Measurements from ENCODE around the gene CBLN1.

The CBLN1 gene

GRCh38 chr16:49282690-49283375, 1.2 kb upstream of the CBLN1 start:
- TF ChIP-seq GATA2 (IDR thresholded peaks at IDR 0.05; ENCODE audit: low read depth, low read length) (no peak), GATA3 (IDR thresholded peaks at IDR 0.05; ENCODE audit: low read depth, low read length) (no peak)

GRCh38 chr16:49281843-49282642, 405 bp upstream of the CBLN1 start:
- no peak for TF ChIP-seq GATA3 (IDR thresholded peaks at IDR 0.05; ENCODE audit: low read depth, low read length)
- no peak for TF ChIP-seq GATA2 (IDR thresholded peaks at IDR 0.05; ENCODE audit: low read depth, low read length)

- TF ChIP-seq GATA3 (IDR thresholded peaks at IDR 0.05; ENCODE audit: low read depth, low read length) (no peak), GATA2 (IDR thresholded peaks at IDR 0.05; ENCODE audit: low read depth, low read length) (no peak)
These were observed 732 bp downstream of the CBLN1 start for GRCh38 chr16:49280841-49281371.

GRCh38 chr16:49280105-49280741, 1.4 kb downstream of the CBLN1 start:
- TF ChIP-seq GATA2 (IDR thresholded peaks at IDR 0.05; ENCODE audit: low read depth, low read length) = no peak
- TF ChIP-seq GATA3 (IDR thresholded peaks at IDR 0.05; ENCODE audit: low read depth, low read length) = no peak

- TF ChIP-seq GATA2 (IDR thresholded peaks at IDR 0.05; ENCODE audit: low read depth, low read length) = no peak
- TF ChIP-seq GATA3 (IDR thresholded peaks at IDR 0.05; ENCODE audit: low read depth, low read length) = no peak
These were observed 2.5 kb downstream of the CBLN1 start for GRCh38 chr16:49278944-49279725.

DNA sequence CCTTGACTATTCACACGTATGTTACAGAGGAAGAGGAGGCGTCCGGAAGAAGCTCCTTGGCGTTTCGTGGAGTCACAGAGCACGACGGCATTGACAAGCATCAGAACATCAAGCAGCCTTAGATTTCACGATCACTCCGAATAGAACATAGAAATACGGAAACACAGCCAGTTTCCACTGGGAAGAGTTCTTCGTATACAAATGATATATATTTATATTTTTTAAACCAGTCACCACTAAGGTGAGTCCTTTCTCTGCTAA, 3.1 kb downstream of the CBLN1 start:
- no peak for TF ChIP-seq GATA3 (IDR thresholded peaks at IDR 0.05; ENCODE audit: low read depth, low read length)
- no peak for TF ChIP-seq GATA2 (IDR thresholded peaks at IDR 0.05; ENCODE audit: low read depth, low read length)

DNA sequence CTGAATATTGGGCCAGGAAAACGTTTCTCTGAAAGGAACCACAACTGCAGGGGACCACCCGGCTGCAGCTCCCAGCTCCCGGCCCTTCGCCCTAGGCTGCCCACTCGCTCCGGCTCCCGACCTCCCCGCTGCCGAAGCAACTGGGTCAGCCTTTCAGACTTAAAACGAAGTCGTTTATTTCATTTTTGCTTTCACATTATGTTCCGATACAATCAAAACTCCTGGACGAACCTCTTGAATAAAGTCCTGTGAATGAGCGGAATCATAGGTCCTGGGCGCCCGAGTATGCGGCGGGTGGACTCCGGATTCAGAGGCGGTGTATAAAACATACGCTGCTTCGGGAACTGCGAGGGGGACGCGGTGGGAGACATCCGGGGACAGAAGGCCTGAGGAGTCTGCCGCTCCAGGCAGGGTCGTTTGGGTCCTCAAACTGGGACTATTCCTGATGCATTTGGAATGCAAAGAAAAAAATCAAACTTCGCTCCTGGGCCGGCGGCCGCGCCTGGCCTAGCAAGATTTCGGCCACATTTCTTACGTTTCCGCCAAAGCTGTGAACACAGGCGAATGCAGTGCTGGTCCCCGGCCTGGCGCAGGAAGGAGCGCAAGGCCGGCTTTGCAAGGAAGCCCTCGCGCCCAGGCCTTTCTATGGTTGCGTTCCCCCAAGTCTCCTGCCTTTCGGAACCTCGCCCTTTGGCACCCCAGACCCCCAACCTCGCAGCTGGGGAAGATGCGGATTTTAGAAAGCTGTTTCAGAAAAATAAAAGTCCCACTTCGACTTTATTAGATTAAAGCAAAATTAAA, 3.7 kb downstream of the CBLN1 start:
- TF ChIP-seq GATA3 (IDR thresholded peaks at IDR 0.05; ENCODE audit: low read depth, low read length) = no peak
- TF ChIP-seq GATA2 (IDR thresholded peaks at IDR 0.05; ENCODE audit: low read depth, low read length) = no peak

GRCh38 chr16:49277386-49277742, 4.3 kb downstream of the CBLN1 start:
- TF ChIP-seq GATA2 (IDR thresholded peaks at IDR 0.05; ENCODE audit: low read depth, low read length) (no peak), GATA3 (IDR thresholded peaks at IDR 0.05; ENCODE audit: low read depth, low read length) (no peak)

GRCh38 chr16:49276646-49277385, 4.8 kb downstream of the CBLN1 start:
- TF ChIP-seq GATA2 (IDR thresholded peaks at IDR 0.05; ENCODE audit: low read depth, low read length) = no peak
- TF ChIP-seq GATA3 (IDR thresholded peaks at IDR 0.05; ENCODE audit: low read depth, low read length) = no peak

DNA sequence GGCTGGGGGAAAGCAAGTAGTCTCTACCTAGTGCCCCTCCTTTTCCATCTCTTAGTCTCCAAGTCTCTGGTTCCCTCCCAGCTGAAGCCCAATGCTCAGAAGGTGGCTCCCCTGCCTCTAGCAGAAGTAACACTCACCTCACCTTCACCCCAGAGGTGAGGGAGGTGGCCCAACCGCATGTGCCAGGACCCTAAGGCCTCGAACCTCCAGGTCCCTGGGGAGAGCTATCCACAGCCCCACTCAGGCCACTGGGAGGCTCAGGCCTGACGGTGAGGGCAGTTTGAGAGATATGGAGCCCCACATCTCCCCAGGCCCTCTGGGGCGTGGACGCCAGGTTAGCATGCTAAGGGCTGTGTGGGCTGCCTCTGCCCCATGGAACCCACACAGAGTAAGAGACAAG, 5.8 kb downstream of the CBLN1 start:
- TF ChIP-seq GATA3 (IDR thresholded peaks at IDR 0.05; ENCODE audit: low read depth, low read length) = no peak
- TF ChIP-seq GATA2 (IDR thresholded peaks at IDR 0.05; ENCODE audit: low read depth, low read length) = no peak

DNA sequence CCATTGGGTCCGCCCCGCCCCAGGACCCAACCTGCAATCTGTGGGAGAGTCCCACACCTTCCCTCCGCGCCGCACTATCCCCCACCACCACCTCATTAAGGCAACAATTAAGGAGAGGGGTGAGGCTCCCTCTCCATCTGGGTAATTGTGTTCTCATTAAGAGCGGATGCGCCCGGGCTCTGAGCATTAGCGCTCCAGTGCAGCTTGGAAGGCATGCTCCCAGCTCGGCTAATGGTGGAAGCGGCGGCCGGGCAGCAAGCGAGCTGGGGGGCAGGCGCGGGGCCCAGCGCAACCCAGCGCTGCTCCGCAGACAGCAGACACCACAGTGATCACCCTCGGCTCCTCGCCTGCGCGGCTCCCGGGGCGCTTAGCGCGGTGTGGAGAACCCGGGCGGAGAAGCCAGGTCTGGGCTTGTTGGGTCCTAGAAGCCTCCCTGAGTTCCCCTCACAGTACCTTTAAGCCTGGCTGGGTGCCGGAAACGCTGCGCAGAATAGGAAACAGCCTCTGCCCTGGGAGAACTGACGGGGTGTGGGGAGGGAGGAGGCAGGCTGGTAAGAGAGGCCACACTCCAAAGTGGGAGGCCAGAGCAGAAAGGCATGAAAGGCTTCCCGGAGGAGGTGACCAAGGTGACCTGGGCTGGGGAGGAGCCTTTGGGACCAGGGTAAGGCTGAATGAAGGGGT, 6.4 kb downstream of the CBLN1 start:
- TF ChIP-seq GATA2 (IDR thresholded peaks at IDR 0.05; ENCODE audit: low read depth, low read length) (no peak), GATA3 (IDR thresholded peaks at IDR 0.05; ENCODE audit: low read depth, low read length) (no peak)

- TF ChIP-seq GATA3 (IDR thresholded peaks at IDR 0.05; ENCODE audit: low read depth, low read length) (no peak), GATA2 (IDR thresholded peaks at IDR 0.05; ENCODE audit: low read depth, low read length) (no peak)
These were observed 7.0 kb downstream of the CBLN1 start for GRCh38 chr16:49274591-49274990.

All from SH-SY5Y (cell line).